HepG2 (cell line): ENCODE results near the gene CERS6. TPM values are rescaled to one million over a fixed set of nuclear protein-coding genes. Genes with fewer than 3 reads are reported as not detected.

ENCODE experiments used
- BHLHE40 ChIP-seq: IDR thresholded peaks from 2 replicates; pipeline ENCODE4 v1.6.1; 2011; ENCODE audit warnings: low read length, improper control_type of control experiment
- CC2D1A ChIP-seq: sonication (generic); formaldehyde crosslinking; IDR thresholded peaks from 2 replicates; pipeline ENCODE4 v1.8.1; 2023; ENCODE audit warnings: mild to moderate bottlenecking, missing genetic modification reagents
- ETV6 ChIP-seq: sonication (generic); formaldehyde crosslinking; conservative IDR thresholded peaks from 2 replicates; pipeline ENCODE4 v1.4.0; 2020; ENCODE audit warnings: missing genetic modification reagents
- ISL2 ChIP-seq: sonication (generic); formaldehyde crosslinking; IDR thresholded peaks from 2 replicates; pipeline ENCODE4 v1.5.0; 2020; ENCODE audit warnings: missing genetic modification reagents
- KDM6A ChIP-seq: IDR thresholded peaks from 2 replicates; pipeline ENCODE4 v1.6.1; 2016; ENCODE audit warnings: low read depth
- KLF12 ChIP-seq: sonication (generic); formaldehyde crosslinking; IDR thresholded peaks from 2 replicates; pipeline ENCODE4 v1.4.0; 2020; ENCODE audit warnings: missing genetic modification reagents, borderline replicate concordance
- PAX8 ChIP-seq: sonication (generic); formaldehyde crosslinking; IDR thresholded peaks from 2 replicates; pipeline ENCODE4 v1.8.0; 2022; ENCODE audit warnings: mild to moderate bottlenecking, missing genetic modification reagents, borderline replicate concordance
- PHF5A ChIP-seq: IDR thresholded peaks from one replicate; pipeline ENCODE4 v1.6.1; 2018; ENCODE audit warnings: low read depth, missing genetic modification reagents; ENCODE audit not compliant: unreplicated experiment
- SMAD1 ChIP-seq: sonication (generic); formaldehyde crosslinking; IDR thresholded peaks from 2 replicates; pipeline ENCODE4 v1.4.0; 2020; ENCODE audit warnings: missing genetic modification reagents, low read depth, mild to moderate bottlenecking, borderline replicate concordance
- SMYD3 ChIP-seq: sonication (generic); formaldehyde crosslinking; IDR thresholded peaks from 2 replicates; pipeline ENCODE4 v1.8.1; 2023; ENCODE audit warnings: mild to moderate bottlenecking, missing genetic modification reagents
- ZBTB39 ChIP-seq: sonication (generic); formaldehyde crosslinking; IDR thresholded peaks from 2 replicates; pipeline ENCODE4 v1.5.0; 2020; ENCODE audit warnings: missing genetic modification reagents
- ZNF329 ChIP-seq: sonication (generic); formaldehyde crosslinking; IDR thresholded peaks from 2 replicates; pipeline ENCODE4 v1.9.0; 2021; ENCODE audit warnings: low read depth, mild to moderate bottlenecking, missing genetic modification reagents
- ZNF556 ChIP-seq: sonication (generic); formaldehyde crosslinking; IDR thresholded peaks from 2 replicates; pipeline ENCODE4 v1.4.0; 2020; ENCODE audit warnings: mild to moderate bottlenecking, missing genetic modification reagents, borderline replicate concordance
- ZNF570 ChIP-seq: sonication (generic); formaldehyde crosslinking; IDR thresholded peaks from 2 replicates; pipeline ENCODE4 v1.4.0; 2020; ENCODE audit warnings: mild to moderate bottlenecking, missing genetic modification reagents, borderline replicate concordance
- ZSCAN31 ChIP-seq: sonication (generic); formaldehyde crosslinking; IDR thresholded peaks from 2 replicates; pipeline ENCODE4 v1.5.0; 2020; ENCODE audit warnings: low read depth, mild to moderate bottlenecking, missing genetic modification reagents
- ZXDC ChIP-seq: sonication (generic); formaldehyde crosslinking; IDR thresholded peaks from 2 replicates; pipeline ENCODE4 v1.5.0; 2020; ENCODE audit warnings: mild to moderate bottlenecking, missing genetic modification reagents
- polyA plus RNA-seq, 8 experiments: library from polyadenylated mRNA; depleted of rRNA in 3 of 8; stranded (reverse) in 7 of 8; unstranded in 1 of 8; fragments of >200 nt; fragmentation: Illumina TruSeq in 4 of 8; extraction: Trizol in 4 of 8; gene quantifications; 2 replicates each; pipeline versions ENCODE4 v1.2.1 to v1.2.3, GENCODE V29; 2011 to 2016; ENCODE audit warnings: low read depth in 4 of 8, missing spikeins in 1 of 8, mixed read lengths in 1 of 8; ENCODE audit not compliant: insufficient read depth in 1 of 8
- total RNA-seq, 5 experiments: library from RNA; depleted of rRNA; stranded (reverse); fragments of >200 nt; fragmentation: Illumina TruSeq; extraction: Trizol; gene quantifications; 2 replicates each; pipeline ENCODE4 v1.2.3, GENCODE V29; 2016; ENCODE audit warnings: low read depth in 1 of 5
- TF ChIP-seq, protein P1 (sequence below): sonication (generic); formaldehyde crosslinking; IDR thresholded peaks from 2 replicates; pipeline ENCODE4 v1.4.0; 2020; ENCODE audit warnings: mild to moderate bottlenecking, missing genetic modification reagents

CERS6 gene
- total and polyA plus RNA-seq, 2 of the 13 experiments (the other 11 are each of a cell fraction or from before 2014, with no cell fraction given) = 10.1 to 20.3 TPM

DNA sequence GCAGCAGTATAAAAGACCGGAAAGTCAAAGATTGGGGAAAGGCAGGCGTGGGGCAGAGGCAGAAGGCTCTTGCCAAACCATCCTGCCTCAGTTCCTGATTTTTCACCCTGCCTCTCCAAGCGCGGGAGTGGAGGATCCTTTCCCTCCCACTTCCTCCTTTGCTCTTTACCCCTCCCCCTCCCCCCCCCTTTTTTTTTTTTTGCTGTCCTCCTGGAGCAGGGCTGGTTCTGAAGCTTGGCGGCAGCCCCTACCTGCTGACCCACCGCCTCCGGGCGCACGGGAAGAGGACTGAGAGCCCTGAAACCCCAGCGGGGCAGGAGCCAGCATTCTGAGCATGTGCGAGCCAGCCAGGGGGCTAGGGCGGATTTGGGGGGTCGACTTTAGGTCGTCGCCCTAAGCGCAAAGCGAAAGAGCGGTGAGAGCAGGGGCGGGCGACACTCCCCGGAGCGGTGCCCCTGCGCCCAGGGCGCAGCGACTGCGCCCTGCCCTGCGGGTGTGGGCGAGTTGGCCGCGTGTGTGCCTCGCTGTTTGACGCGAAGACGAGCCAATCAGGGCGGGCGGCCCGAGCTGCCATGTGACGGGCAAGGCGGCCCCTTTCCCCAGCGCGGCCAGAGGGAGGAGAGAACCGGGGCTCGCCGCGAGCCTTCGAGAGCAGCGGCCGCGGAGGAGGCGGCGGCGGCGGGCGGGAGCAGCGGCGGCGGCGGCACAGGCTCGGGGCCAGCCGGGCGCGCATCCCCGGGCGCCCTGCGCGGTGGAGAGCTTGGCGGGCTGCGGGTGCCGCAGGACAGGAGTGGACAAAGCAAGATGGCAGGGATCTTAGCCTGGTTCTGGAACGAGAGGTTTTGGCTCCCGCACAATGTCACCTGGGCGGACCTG is at the start of gene CERS6 (continued):
- TF ChIP-seq ETV6 (peak; percentile 97), ZSCAN31 (CRISPR knock-in tag) (peak; percentile 99), PAX8 (CRISPR knock-in tag) (no peak), PHF5A (CRISPR knock-in tag) (no peak), ZNF329 (CRISPR knock-in tag) (peak; percentile 81; the same call in 1 of the 2 replicates), ZNF556 (CRISPR knock-in tag) (peak; percentile 81), CC2D1A (CRISPR knock-in tag) (0 out of 2 replicates have a peak, but pooled peaks have one; percentile 30), ISL2 (CRISPR knock-in tag) (peak; percentile 73), ZXDC (CRISPR knock-in tag) (peak; percentile 98), KDM6A (CRISPR knock-in tag) (0 out of 2 replicates have a peak, but pooled peaks have one; percentile 50), BHLHE40 (peak; percentile 59), SMYD3 (CRISPR knock-in tag) (peak; percentile 99), ZBTB39 (CRISPR knock-in tag) (peak; percentile 62; the same call in 1 of the 2 replicates), KLF12 (CRISPR knock-in tag) (peak; percentile 88), ZNF570 (CRISPR knock-in tag) (peak; percentile 92; the same call in 1 of the 2 replicates), SMAD1 (CRISPR knock-in tag) (0 out of 2 replicates have a peak, but pooled peaks have one; percentile 41)
- TF ChIP-seq, protein P1, sequence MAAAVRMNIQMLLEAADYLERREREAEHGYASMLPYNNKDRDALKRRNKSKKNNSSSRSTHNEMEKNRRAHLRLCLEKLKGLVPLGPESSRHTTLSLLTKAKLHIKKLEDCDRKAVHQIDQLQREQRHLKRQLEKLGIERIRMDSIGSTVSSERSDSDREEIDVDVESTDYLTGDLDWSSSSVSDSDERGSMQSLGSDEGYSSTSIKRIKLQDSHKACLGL (CRISPR knock-in tag) = peak; percentile 99
